ENCODE measurements around the gene FOXN3. TPM values are rescaled to one million over a fixed set of nuclear protein-coding genes. Genes with fewer than 3 reads are reported as not detected.

FOXN3 gene
- total RNA-seq, 2 donors from 2014 or later = 141 to 150 TPM

DNA sequence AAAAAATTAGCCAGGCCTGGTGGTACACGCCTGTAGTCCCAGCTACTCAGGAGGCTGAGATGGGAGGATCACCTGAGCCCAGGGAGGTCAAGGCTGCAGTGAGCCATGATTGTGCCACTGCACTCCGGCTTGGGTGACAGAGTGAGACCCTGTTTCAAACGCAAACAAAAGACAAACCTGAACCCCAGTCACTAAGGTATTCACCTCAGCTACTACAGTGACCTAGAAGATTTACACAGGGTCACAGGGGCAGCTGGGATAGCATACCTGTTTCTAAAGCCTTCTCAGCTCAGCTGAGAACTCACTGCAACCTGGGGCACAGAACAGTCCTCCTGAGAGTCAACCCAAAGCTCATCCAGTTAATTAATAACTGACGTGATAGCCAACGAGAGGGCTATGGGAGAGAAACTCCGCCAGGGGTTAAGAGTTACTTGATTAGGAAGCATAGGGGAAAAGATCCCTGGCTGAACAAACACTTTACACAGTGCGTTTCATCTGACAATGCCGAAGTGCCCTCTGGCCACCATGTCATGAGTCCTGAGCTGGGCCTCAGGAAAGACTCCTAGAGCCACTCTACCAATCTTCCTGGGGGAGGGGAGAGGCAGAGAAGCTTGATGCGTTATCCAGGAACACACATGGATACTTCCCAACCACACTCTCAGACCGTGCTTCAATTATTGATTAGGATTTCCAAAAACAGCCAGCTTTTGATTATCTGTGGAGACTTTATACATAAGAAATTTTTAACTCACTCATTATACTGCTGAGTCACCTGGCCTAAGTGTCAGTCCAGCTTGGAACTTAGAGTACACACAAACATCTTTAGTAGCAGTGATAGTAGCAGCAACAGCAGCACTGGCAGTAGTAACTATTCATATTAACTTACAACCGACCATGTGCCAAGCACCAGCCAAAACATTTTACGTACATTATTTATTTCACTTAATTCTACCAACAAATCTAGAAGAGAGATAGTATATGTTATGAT is 48.2 kb downstream of the FOXN3 start:
- no peak overlapping the region for H3K27ac ChIP-seq

DNA sequence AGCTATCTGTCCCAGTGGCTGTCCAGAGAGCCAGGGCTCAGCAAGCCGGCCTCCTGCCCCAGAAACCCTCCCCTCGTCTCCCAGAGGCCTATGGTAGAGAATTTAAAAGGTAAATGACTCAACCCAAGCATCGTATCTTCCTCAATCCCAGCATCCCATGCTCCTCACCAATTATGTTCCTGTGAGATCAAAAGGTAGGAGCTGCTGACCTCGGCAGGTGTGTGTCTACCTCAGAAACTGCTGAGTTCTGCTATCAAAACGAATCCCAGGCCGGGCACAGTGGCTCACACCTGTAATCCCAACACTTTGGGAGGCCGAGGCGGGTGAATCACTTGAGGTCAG is 49.3 kb downstream of the FOXN3 start:
- H3K9me3 ChIP-seq = no peaks in the 10 kb centered on the region
- DNase-seq (ENCODE audit: low spot score) (no peak), ATAC-seq (ENCODE audit: insufficient number of reproducible peaks, low FRiP score, low read depth) (no peak)
- peaks cover 50 to 86% of the 10 kb centered on the region in 2 donors for H3K4me1 ChIP-seq (ENCODE audit: control insufficient read depth in 1 of 2, low read depth in 2 of 2)
- H3K27ac ChIP-seq = no peak overlapping the region
- H3K36me3 ChIP-seq = no peaks in the 10 kb centered on the region
- TF ChIP-seq, protein P1, sequence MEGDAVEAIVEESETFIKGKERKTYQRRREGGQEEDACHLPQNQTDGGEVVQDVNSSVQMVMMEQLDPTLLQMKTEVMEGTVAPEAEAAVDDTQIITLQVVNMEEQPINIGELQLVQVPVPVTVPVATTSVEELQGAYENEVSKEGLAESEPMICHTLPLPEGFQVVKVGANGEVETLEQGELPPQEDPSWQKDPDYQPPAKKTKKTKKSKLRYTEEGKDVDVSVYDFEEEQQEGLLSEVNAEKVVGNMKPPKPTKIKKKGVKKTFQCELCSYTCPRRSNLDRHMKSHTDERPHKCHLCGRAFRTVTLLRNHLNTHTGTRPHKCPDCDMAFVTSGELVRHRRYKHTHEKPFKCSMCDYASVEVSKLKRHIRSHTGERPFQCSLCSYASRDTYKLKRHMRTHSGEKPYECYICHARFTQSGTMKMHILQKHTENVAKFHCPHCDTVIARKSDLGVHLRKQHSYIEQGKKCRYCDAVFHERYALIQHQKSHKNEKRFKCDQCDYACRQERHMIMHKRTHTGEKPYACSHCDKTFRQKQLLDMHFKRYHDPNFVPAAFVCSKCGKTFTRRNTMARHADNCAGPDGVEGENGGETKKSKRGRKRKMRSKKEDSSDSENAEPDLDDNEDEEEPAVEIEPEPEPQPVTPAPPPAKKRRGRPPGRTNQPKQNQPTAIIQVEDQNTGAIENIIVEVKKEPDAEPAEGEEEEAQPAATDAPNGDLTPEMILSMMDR (IDR thresholded peaks at IDR 0.05) = no peak
- peak overlapping the region; percentile 59 for H3K4me3 ChIP-seq
- H3K27me3 ChIP-seq (replicated peaks; ENCODE audit: insufficient read depth) = no peaks in the 10 kb centered on the region

More for the DNA sequence above, 48.2 kb downstream of the FOXN3 start:
- Histone ChIP-seq H3K4me3 (no peak overlapping the region), H3K9me3 (no peaks in the 10 kb centered on the region), H3K4me1 (ENCODE audit: control insufficient read depth in 1 of 2, low read depth in 2 of 2) (peaks cover 45 to 80% of the 10 kb centered on the region in 2 donors), H3K27me3 (replicated peaks; ENCODE audit: insufficient read depth) (no peaks in the 10 kb centered on the region), H3K36me3 (no peaks in the 10 kb centered on the region)
- TF ChIP-seq, protein P1 (IDR thresholded peaks at IDR 0.05) = no peak
- DNase-seq (ENCODE audit: low spot score) (no peak), ATAC-seq (ENCODE audit: insufficient number of reproducible peaks, low FRiP score, low read depth) (no peak)

DNA sequence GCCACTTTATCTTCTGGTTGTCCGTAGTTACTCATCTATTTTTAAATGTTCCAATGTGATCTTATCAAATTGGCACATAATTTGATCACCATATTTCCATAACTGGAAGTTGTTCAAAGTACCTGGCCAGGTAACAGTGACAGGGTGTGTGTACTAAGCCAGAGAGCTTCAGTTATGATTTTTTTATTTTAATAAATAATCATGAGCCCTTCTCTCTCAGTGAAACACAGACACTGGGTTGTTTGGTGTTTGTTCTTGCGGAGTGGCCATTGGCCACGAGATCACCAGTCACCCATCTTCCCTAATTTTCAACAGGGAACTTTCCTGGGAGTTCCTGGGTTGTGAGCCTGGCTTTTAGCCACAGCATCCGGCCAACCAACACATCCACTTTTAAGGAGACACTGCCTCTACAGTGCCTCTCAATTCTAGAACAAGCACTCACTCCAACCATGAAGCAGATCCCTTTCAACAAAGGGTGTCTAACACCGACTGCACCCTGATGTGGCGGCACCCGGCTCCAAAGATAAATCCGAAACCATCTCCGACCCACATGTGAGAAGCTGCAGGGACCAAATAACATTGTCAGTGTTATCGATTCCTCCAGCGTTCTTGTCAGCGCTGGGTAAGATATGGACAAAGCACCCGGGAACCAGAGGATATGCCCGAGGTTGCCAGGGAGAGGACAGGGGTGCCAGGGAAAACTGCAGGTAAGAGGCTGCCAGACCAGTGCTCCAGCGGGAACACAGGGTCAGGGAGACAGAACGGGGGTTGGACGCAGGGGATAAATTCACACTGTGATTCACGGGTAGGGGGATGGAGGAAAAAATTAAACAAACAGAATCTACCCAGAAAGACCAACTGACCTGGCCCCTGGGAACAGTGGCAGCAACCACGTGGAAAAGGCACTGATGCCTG is 49.9 kb downstream of the FOXN3 start:
- peak overlapping the region; percentile 59 for H3K4me3 ChIP-seq
- DNase-seq (ENCODE audit: low spot score) (no peak), ATAC-seq (ENCODE audit: insufficient number of reproducible peaks, low FRiP score, low read depth) (peak; percentile 42)
- H3K27ac ChIP-seq = peak overlapping the region; percentile 11 to 40
- H3K4me1 ChIP-seq (ENCODE audit: control insufficient read depth in 1 of 2, low read depth in 2 of 2) = peaks cover 43 to 81% of the 10 kb centered on the region in 2 donors
- no peaks in the 10 kb centered on the region for H3K27me3 ChIP-seq (replicated peaks; ENCODE audit: insufficient read depth)
- H3K9me3 ChIP-seq = no peaks in the 10 kb centered on the region
- H3K36me3 ChIP-seq = no peaks in the 10 kb centered on the region
- TF ChIP-seq, protein P1 (IDR thresholded peaks at IDR 0.05) = no peak

DNA sequence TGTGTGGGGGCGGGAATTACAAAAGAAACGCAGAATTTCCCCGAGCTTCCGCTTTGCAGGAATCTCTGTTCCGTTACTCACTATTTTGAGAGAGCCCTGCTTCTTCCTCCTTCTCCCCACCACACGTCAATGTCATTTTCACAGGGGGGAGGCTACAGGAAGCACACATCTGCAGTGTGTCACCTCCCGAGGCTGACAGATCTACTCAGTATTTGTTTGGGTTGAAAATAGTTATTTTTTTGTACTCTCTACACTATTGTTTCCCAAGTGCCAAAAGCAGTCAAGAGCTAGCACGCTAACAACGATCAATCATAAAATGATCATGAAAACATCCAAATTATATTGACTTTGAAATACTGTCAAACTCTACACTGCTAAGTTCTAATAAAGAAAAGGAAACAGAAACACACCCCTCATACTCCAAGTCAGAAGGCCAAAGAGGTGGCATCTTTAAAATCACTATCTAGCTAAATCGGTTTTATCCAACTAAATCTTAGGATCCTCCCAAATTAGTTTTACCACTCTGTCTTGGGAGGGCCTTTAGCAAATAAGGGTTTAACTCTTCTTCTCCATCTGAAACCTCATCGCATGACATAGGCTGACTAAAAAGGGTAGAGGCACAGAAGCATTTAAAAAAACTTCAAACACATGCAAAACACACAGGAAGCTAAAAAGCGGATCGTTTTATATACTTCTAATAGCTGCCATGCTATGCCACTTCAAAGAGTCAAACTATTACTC is 51.8 kb downstream of the FOXN3 start:
- Histone ChIP-seq H3K27ac (peak overlapping the region in 1 of 2 donors; percentile 9), H3K36me3 (no peaks in the 10 kb centered on the region), H3K9me3 (no peaks in the 10 kb centered on the region), H3K4me3 (peak overlapping the region; percentile 26), H3K4me1 (ENCODE audit: control insufficient read depth in 1 of 2, low read depth in 2 of 2) (peaks cover 36 to 65% of the 10 kb centered on the region in 2 donors), H3K27me3 (replicated peaks; ENCODE audit: insufficient read depth) (no peaks in the 10 kb centered on the region)
- ATAC-seq (ENCODE audit: insufficient number of reproducible peaks, low FRiP score, low read depth) (no peak), DNase-seq (ENCODE audit: low spot score) (no peak)
- TF ChIP-seq, protein P1 (IDR thresholded peaks at IDR 0.05) = no peak
